Transverse colon (tissue), 4 donors: ENCODE data around the gene DGKZ. TPM values are rescaled to one million over a fixed set of nuclear protein-coding genes. Genes with fewer than 3 reads are reported as not detected.
A peak's percentile ranks its signal among the peaks of the same experiment; 100 is the strongest.

Experiments
- DNase-seq: peaks from one replicate; pipeline ENCODE4 v3.0.0-alpha.2; 2019
- H3K27ac ChIP-seq, 4 donors: fragments of 200-600 bp; sonication (generic); 2 replicates each; pipeline ENCODE4 v1.5.1; 2016 to 2018; ENCODE audit warnings: inconsistent platforms in 4 of 4
- H3K27me3 ChIP-seq: fragments of 200-600 bp; sonication (generic); 2 replicates; pipeline ENCODE4 v1.5.1; 2017; ENCODE audit warnings: inconsistent platforms
- H3K36me3 ChIP-seq, 4 donors: fragments of 200-600 bp; sonication (generic); 2 replicates each; pipeline ENCODE4 v1.5.1; 2017 to 2019; ENCODE audit warnings: inconsistent platforms in 4 of 4
- H3K4me1 ChIP-seq, 4 donors: fragments of 200-600 bp; sonication (generic); 2 replicates each; pipeline ENCODE4 v1.5.1; 2017 to 2020; ENCODE audit warnings: inconsistent platforms in 4 of 4
- H3K4me3 ChIP-seq, 4 donors: fragments of 200-600 bp; sonication (generic); 1 replicate in 1 of 4; 2 replicates in 3 of 4; pipeline versions ENCODE4 v1.5.1 to v1.6.1; 2017 to 2019; ENCODE audit warnings: inconsistent platforms in 4 of 4
- H3K9me3 ChIP-seq, 2 donors: fragments of 200-600 bp; sonication (generic); 2 replicates each; pipeline ENCODE4 v1.5.1; 2017 to 2019; ENCODE audit warnings: inconsistent platforms in 2 of 2
- CTCF ChIP-seq, 5 experiments: fragments of 200-600 bp in 3 of 5; fragments of 450-650 bp in 2 of 5; sonication (generic) in 3 of 5; IDR thresholded peaks; 1 replicate in 2 of 5; 2 replicates in 3 of 5; pipeline ENCODE4 v1.5.1; 2016 to 2017; ENCODE audit warnings: antibody characterized with exemption in 5 of 5, inconsistent platforms in 3 of 5, mild to moderate bottlenecking in 2 of 5, moderate library complexity in 1 of 5
- EP300 ChIP-seq: sonication (generic); formaldehyde crosslinking; IDR thresholded peaks from one replicate; pipeline ENCODE4 v1.6.1; 2017; ENCODE audit warnings: antibody characterized with exemption, low read depth
- POLR2A ChIP-seq: fragments of 450-650 bp; IDR thresholded peaks from one replicate; pipeline ENCODE4 v1.6.1; 2016; ENCODE audit warnings: antibody characterized with exemption, mild to moderate bottlenecking, moderate library complexity
- POLR2AphosphoS5 ChIP-seq, 3 donors: sonication (generic); formaldehyde crosslinking; IDR thresholded peaks; one replicate each; pipeline ENCODE4 v1.6.1; 2016; ENCODE audit warnings: antibody characterized with exemption in 3 of 3
- WGBS, 2 donors: methylation state at CpG; one replicate each; pipeline ENCODE4 v1.1.5; 2018; ENCODE audit warnings: low coverage in 1 of 2; 5-methylcytosine and 5-hydroxymethylcytosine counted together
- in situ Hi-C, 4 donors: fragments of 200-750 bp; cut with MboI; loops; one replicate each; pipeline versions ENCODE4 v1.15.0 to v1.15.1; 2017; ENCODE audit warnings: low sequenced_read_pairs in 3 of 4, low pct_ligation_motif_present in 1 of 4, low pct_unique_long_range_greater_than_20kb in 1 of 4
- intact Hi-C: fragments of 100-400 bp; cut with DNase I; formaldehyde crosslinking; loops from one replicate; pipeline ENCODE4 v1.15.1; 2023; ENCODE audit warnings: low total_unique reads
- total RNA-seq, 4 donors: library from RNA; depleted of rRNA; stranded (reverse); fragments of >200 nt; gene quantifications; one replicate each; pipeline ENCODE4 v1.1.0, GENCODE V29; 2016

DGKZ gene
- total RNA-seq, 4 donors from 2014 or later = 56.4 to 105 (median 67.7) TPM

DNA sequence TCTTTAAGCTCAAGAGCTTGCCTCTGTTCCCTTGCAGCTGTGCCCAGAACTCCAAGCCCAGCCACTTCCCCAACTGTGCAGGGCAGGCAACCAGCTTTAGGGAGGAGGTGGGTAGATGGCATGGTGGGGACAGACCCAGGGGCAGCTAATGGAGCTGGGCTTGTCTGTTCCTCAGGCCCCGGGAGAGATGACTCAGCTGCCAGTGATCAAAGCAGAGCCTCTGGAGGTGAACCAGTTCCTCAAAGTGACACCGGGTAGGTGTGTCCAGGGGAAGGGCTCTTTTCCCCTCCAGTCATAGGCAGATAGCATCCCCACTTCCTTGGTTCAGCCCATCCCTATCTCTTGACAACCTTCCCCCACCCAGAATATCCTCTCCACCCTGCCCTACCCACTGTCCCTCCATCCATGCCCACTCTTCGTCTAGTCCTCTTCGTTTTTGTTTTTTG is 37.4 kb upstream of the DGKZ start:
- peaks cover 0 to 8% (median 0%) of the 10 kb centered on the region in 4 donors for H3K4me1 ChIP-seq
- no peaks in the 10 kb centered on the region for H3K9me3 ChIP-seq
- H3K4me3 ChIP-seq = no peak overlapping the region
- 44 to 59% methylated on average over 3 to 4 of the region's 4 CpGs for WGBS, 2 donors
- TF ChIP-seq POLR2A = no peak
- TF ChIP-seq CTCF (IDR thresholded peaks at IDR 0.05) = no peak
- TF ChIP-seq POLR2AphosphoS5 (IDR thresholded peaks at IDR 0.05) = no peak
- no peak for TF ChIP-seq EP300
- H3K36me3 ChIP-seq = no peaks in the 10 kb centered on the region
- intact Hi-C loops = loop anchor here (1.0 to 5.0 kb wide), 2 partner anchors 47 to 1163 kb away; partner anchors contain the start of gene PRDM11
- no peak for DNase-seq
- in situ Hi-C loops = loop anchor here (5.0 to 25.0 kb wide), 4 partner anchors 68 to 173 kb away; no protein-coding TSS in a partner anchor
- H3K27me3 ChIP-seq = no peaks in the 10 kb centered on the region
- no peak overlapping the region for H3K27ac ChIP-seq

DNA sequence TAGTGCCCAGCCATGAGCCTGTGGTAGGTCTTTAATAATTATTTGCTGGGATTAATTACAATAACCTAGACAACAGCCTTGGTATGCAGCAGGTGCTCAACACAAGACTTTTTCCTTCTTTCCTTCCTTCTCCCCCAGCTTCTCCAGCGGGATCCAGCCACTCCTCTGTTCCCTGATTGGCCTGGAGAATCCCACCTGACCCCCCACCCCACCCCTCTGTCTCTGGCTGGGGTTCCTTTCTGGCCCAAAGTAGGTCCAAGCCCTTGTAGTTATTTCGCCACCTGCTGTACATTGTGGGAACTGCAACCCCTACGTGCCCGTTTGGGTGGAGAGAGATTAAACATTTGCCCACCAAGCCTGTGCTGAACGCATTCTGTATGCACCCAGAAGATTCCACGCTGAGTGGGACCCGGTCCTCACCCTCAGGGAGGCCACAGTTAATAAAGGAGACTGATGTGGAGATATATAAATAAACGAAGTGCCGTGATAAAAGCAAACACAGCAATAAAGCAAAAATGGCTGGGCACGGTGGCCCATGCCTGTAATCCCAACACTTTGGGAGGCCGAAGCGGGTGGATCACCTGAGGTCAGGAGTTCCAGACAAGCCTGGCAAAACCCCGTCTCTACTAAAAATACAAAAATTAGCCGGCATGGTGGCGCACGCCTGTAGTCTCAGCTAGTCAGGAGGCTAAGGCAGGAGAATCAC is 32.1 kb upstream of the DGKZ start:
- Histone ChIP-seq H3K36me3 (peaks cover 0 to 14% (median 0%) of the 10 kb centered on the region in 4 donors), H3K27me3 (no peaks in the 10 kb centered on the region), H3K4me3 (no peak overlapping the region), H3K4me1 (peaks cover 0 to 9% (median 0%) of the 10 kb centered on the region in 4 donors), H3K9me3 (no peaks in the 10 kb centered on the region), H3K27ac (no peak overlapping the region)
- no peak for TF ChIP-seq POLR2A
- peak; percentile 89 to 96 (median 91) for TF ChIP-seq CTCF (IDR thresholded peaks at IDR 0.05)
- in situ Hi-C loops = loop anchor here in 1 of 4 donors (10.0 to 25.0 kb wide), 2 partner anchors 80 to 178 kb away; no protein-coding TSS in a partner anchor
- 0 to 34% methylated on average over 2 to 16 of the region's 16 CpGs for WGBS, 2 donors
- intact Hi-C loops = no loop called here
- peak; percentile 72 for DNase-seq

DNA sequence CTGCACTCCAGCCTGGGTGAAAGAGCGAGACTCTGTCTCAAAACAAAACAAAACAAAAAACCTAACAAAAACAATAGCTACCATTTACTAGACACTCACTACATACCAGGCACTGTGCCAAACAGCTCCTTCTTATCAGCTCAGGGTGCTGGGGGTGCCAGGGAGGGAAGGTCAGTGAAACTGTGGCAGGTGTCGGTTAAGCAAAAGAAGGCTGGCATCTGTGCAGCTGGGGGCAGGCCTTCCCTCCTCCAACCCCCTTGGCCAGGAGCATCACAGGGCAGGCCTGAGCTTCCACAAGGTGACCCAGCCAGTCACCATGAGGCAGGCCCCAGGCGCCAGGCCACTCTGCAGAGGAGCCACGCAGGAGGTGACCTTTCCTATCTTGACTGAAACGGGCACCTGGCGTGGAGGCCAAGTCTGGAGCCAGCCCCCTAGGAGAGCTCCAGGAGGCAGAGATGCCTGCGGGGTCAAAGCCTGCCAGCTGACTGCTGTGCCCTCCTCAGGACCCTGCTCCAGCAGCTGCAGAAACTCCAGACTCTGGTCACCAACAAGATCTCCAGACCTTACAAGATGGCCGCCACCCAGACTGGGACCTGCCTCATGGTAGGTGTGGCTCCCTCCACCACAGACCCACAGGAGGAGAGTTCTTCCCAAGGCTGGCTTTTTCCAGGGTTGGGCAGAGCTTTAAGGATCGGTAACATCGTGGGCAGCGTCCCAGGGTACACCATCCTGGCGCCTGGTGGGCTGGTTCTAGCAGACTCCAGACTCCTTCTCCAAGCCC is 31.3 kb upstream of the DGKZ start:
- in situ Hi-C loops = loop anchor here in 1 of 4 donors (10.0 to 25.0 kb wide), 2 partner anchors 81 to 179 kb away; no protein-coding TSS in a partner anchor
- 81% methylated on average over 12 of the region's 12 CpGs; no CpG with 5 or more reads in 1 of the 2 donors for whole genome bisulfite sequencing, 2 donors
- peaks cover 0 to 9% (median 0%) of the 10 kb centered on the region in 4 donors for H3K4me1 ChIP-seq
- TF ChIP-seq POLR2AphosphoS5 (IDR thresholded peaks at IDR 0.05) = no peak
- no peak for TF ChIP-seq POLR2A
- no peak for TF ChIP-seq EP300
- no peak for TF ChIP-seq CTCF (IDR thresholded peaks at IDR 0.05)
- no peak overlapping the region for H3K27ac ChIP-seq
- peaks cover 0 to 14% (median 0%) of the 10 kb centered on the region in 4 donors for H3K36me3 ChIP-seq
- intact Hi-C loops = no loop called here
- no peak overlapping the region for H3K4me3 ChIP-seq
- H3K9me3 ChIP-seq = no peaks in the 10 kb centered on the region
- DNase-seq = no peak
- no peaks in the 10 kb centered on the region for H3K27me3 ChIP-seq

DNA sequence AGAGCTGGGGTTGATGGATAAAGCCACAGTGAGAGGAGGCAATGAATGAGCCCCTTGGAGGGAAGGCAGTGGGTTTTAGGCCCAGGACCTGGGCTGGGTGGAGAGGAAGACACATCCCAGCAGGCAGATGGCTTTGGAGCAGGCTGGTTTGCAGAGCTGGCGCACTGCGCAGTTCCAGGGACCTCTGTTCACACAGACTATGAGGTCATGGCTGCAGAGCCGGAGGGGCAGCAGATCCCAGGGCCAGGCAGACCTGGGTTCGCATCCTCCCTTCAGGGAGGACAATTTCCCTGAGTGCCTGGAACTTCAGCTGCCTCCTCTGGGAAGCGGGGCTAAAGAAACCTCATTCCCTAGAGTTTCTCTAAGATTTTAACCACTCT is 28.2 kb upstream of the DGKZ start:
- intact Hi-C loops = no loop called here

More for the DNA sequence above, 28.2 kb upstream of the DGKZ start:
- in situ Hi-C loops = loop anchor here in 1 of 4 donors (10.0 to 25.0 kb wide), 2 partner anchors 84 to 182 kb away; no protein-coding TSS in a partner anchor
- Histone ChIP-seq H3K27me3 (no peaks in the 10 kb centered on the region), H3K9me3 (no peaks in the 10 kb centered on the region), H3K36me3 (peaks cover 0 to 14% (median 0%) of the 10 kb centered on the region in 4 donors), H3K4me3 (no peak overlapping the region), H3K4me1 (peaks cover 0 to 9% (median 0%) of the 10 kb centered on the region in 4 donors), H3K27ac (peak overlapping the region in 1 of 4 donors; percentile 5)
- WGBS, 2 donors = 98% methylated on average over 5 of the region's 5 CpGs; no CpG with 5 or more reads in 1 of the 2 donors
- no peak for DNase-seq
- no peak for TF ChIP-seq EP300
- TF ChIP-seq POLR2A = no peak
- no peak for TF ChIP-seq CTCF (IDR thresholded peaks at IDR 0.05)
- no peak for TF ChIP-seq POLR2AphosphoS5 (IDR thresholded peaks at IDR 0.05)
